ENCODE measurements around the gene GPC1.

Gene GPC1

GRCh38 chr2:240422658-240423329 is 12.7 kb upstream of the GPC1 start:
- no peak for ATAC-seq
- TF ChIP-seq ZNF70 (CRISPR knock-in tag; IDR thresholded peaks at IDR 0.05) (no peak), TSHZ2 (CRISPR knock-in tag; IDR thresholded peaks at IDR 0.05) (no peak), ESRRG (CRISPR knock-in tag; IDR thresholded peaks at IDR 0.05) (no peak), ZFP3 (CRISPR knock-in tag; IDR thresholded peaks at IDR 0.05) (no peak), GLIS3 (CRISPR knock-in tag; IDR thresholded peaks at IDR 0.05) (no peak), TOX (CRISPR knock-in tag; IDR thresholded peaks at IDR 0.05; ENCODE audit: borderline replicate concordance) (no peak), PATZ1 (CRISPR knock-in tag; IDR thresholded peaks at IDR 0.05; ENCODE audit: borderline replicate concordance) (no peak), ZC3H10 (CRISPR knock-in tag; IDR thresholded peaks at IDR 0.05) (no peak), PPARA (CRISPR knock-in tag; IDR thresholded peaks at IDR 0.05; ENCODE audit: borderline replicate concordance) (no peak), POU6F1 (CRISPR knock-in tag; IDR thresholded peaks at IDR 0.05; ENCODE audit: borderline replicate concordance, low read depth) (no peak), ZNF565 (CRISPR knock-in tag; conservative IDR thresholded peaks at IDR 0.05; ENCODE audit: low read depth) (no peak), CREB5 (CRISPR knock-in tag; IDR thresholded peaks at IDR 0.05; ENCODE audit: low read depth) (no peak), ARNTL (CRISPR knock-in tag; IDR thresholded peaks at IDR 0.05; ENCODE audit: borderline replicate concordance, low read depth) (no peak), ZFP30 (CRISPR knock-in tag; IDR thresholded peaks at IDR 0.05) (no peak), ZNF8 (CRISPR knock-in tag; IDR thresholded peaks at IDR 0.05) (no peak)

- ATAC-seq, result no peak
- TF ChIP-seq GLIS3 (CRISPR knock-in tag; IDR thresholded peaks at IDR 0.05) (no peak), RARB (CRISPR knock-in tag; IDR thresholded peaks at IDR 0.05) (no peak), ZFP30 (CRISPR knock-in tag; IDR thresholded peaks at IDR 0.05) (no peak), OSR1 (CRISPR knock-in tag; IDR thresholded peaks at IDR 0.05) (no peak), CSRNP3 (CRISPR knock-in tag; IDR thresholded peaks at IDR 0.05) (no peak), ESRRG (CRISPR knock-in tag; IDR thresholded peaks at IDR 0.05) (no peak), BACH2 (CRISPR knock-in tag; IDR thresholded peaks at IDR 0.05; ENCODE audit: borderline replicate concordance) (no peak), ZNF8 (CRISPR knock-in tag; IDR thresholded peaks at IDR 0.05) (no peak), CREB5 (CRISPR knock-in tag; IDR thresholded peaks at IDR 0.05; ENCODE audit: low read depth) (no peak), ZNF565 (CRISPR knock-in tag; conservative IDR thresholded peaks at IDR 0.05; ENCODE audit: low read depth) (no peak), PATZ1 (CRISPR knock-in tag; IDR thresholded peaks at IDR 0.05; ENCODE audit: borderline replicate concordance) (no peak), SNAI2 (CRISPR knock-in tag; IDR thresholded peaks at IDR 0.05) (no peak), ZC3H10 (CRISPR knock-in tag; IDR thresholded peaks at IDR 0.05) (no peak), CSDC2 (CRISPR knock-in tag; IDR thresholded peaks at IDR 0.05) (no peak), ISL1 (CRISPR knock-in tag; IDR thresholded peaks at IDR 0.05) (no peak), TSHZ2 (CRISPR knock-in tag; IDR thresholded peaks at IDR 0.05) (no peak), ZNF70 (CRISPR knock-in tag; IDR thresholded peaks at IDR 0.05) (no peak)
Observed at GRCh38 chr2:240423788-240424191, 11.7 kb upstream of the GPC1 start.
